ENCODE measurements around the gene LYPD6B.

Gene LYPD6B

GRCh38 chr2:149125031-149125725 lies 86.7 kb downstream of the LYPD6B start:
- no peak for DNase-seq (ENCODE audit: low spot score)

DNA sequence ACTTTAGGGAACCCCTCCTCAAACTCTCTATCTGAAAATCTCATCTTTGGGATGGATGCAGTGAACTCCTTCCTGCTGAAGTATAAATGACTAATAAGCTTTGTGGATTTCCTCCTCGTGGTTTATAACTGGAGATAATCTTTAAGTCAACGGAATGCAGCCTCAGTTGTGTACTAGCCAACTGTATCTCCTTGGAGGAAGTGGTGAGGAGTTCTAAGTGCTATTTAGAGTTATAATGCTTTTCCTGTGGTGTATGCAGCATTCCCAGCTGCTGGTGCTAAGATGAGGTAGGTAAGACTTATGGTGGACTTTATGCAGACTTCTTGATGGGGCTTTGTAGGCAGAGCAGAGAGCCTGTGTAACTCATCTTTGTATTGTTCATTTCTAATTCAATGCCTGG lies 90.9 kb downstream of the LYPD6B start:
- no peak for DNase-seq (ENCODE audit: low spot score)

- no peak for DNase-seq (ENCODE audit: low spot score)
Observed at GRCh38 chr2:149132339-149132738, 93.8 kb downstream of the LYPD6B start.

DNA sequence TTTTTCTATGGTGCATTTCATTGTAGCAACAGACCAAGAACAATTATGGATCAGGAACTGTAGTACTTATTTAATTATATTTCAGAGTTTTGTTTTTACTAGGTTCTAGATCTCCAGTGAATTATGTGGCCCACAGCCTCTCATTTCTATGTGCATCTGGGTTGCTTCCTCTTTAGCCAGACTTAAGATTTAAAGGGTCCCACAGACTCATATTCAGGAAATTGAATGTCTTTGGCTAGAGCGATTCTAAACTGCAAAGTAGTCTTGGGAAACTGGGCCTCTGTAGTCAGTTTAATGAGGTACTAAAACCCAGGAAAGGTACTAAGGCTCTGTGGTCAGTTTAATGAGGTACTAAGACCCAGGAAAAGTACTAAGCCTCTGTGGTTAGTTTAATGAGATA lies 94.4 kb downstream of the LYPD6B start:
- no peak for DNase-seq (ENCODE audit: low spot score)

- no peak for DNase-seq (ENCODE audit: low spot score)
Observed at GRCh38 chr2:149134335-149134923, 95.9 kb downstream of the LYPD6B start.

DNA sequence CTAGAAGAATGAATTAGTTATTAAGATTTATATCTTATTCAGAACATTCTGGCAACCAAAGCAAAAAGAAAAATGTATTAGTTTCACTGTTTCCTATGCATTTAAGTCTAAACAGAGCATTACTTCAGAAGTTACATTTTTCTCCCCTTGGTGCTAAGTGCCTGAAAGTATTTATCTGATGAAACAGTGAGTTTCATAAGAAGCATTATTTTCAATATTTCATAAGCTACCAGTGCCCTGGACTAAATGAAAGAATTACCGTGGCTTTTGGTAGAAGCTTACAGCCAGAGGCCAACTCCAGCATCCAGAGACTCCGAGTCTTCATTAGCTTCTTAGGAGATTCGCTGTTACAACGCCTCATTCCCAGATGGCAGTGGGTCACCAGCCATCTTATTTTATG lies 97.6 kb downstream of the LYPD6B start:
- no peak for DNase-seq (ENCODE audit: low spot score)

DNA sequence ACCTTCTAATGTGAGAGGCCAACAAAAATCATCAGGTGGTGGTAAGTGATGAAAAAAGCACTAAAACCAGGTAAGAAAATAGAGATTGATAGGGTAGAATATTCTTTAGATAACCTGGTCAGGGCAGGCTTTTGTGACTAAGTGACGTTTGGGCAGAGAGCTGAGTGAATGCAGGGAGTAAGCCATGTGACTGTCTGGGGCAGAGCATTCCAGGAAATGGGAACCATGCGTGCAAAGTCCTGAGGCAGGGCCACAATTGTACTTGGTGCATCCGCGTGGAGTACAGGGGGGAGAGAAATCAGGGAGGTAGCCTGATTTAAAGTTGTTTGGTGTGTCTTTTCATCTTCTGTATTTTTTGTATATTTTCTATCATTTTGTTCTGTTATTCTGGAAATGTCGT lies 102.5 kb downstream of the LYPD6B start:
- DNase-seq (ENCODE audit: low spot score) = no peak

DNA sequence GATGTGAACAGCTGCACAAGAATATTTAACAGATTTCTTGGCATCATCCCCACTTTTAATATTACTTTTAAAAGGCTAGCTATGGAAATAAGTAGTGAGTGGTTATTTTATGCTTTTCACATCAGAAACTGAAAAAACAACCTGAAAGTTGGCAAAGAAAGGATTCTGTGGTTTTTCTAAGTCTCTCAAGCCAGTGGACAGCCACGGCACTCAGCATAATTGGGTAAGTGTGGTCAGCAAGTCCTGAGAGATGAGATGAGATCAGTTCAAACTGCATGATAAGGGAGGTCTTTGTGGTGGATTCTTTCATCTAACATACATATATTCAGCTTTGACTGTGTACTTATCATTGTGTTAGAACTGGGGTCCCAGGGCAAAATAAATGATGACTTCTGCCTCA lies 105.2 kb downstream of the LYPD6B start:
- DNase-seq (ENCODE audit: low spot score) = no peak

DNA sequence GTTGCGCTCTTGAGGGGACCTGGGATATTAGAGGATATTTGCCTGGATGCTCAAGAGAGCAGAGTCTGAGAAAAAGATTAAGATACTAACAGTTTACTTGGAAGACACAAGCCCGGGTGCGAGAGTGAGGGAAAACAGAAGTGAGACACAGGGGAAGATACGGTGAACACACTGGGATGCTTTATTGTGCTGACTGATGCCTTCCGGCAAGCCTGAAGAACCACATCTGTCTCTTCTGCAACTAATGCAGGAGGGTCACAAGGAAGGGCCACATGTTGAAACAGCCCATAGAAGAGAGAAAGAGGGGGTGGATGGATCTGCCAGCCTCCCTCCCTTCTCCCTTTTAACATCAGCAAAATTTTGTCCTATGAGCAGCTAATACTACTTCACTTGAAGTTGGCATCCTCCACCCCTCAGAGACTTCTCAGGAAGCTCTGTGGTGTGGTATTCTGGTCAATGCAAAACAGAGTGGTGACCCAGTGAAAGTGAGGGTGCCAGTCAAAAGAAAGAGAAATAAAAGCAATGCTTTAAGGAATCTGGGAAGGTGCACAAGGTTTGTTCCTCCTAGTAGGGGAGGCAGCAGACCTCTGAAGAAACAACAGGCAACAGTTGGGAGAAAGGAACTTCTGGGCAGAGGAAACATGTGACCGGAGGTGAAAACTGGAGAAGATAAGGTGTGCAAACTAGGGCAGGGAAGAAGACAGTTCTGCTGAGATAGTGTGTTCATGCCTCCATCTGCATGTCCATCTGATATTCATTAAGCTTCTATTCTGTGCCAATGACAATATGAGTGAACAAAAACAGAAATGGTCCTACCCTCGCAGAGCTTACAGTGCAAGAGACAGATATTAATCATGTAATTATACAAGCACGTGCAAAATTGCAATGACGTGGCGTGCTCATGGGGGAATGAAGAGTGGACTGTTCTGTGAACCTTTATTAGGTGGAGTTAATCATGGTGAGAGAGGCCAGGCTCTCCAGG lies 107.1 kb downstream of the LYPD6B start:
- no peak for DNase-seq (ENCODE audit: low spot score)

DNA sequence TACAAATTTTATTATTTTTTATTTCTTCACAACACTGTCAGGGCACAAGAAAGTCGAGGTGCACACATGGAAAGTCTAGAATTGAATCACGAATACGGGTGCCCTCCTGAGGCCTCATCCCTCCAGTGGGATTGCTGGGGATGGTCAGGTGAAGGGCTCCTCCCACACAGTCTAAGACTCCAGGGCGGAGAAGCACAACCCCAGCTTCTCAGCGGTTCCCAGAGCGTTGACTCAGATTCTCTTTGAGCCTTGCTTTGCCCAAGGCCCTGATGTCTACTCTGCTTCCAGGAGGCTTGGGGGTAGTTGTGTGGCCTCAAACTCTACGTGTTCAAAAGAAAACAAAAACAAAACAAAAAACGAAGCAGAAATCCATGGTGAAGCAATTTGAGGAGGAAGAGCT lies 108.4 kb downstream of the LYPD6B start:
- no peak for DNase-seq (ENCODE audit: low spot score)

DNA sequence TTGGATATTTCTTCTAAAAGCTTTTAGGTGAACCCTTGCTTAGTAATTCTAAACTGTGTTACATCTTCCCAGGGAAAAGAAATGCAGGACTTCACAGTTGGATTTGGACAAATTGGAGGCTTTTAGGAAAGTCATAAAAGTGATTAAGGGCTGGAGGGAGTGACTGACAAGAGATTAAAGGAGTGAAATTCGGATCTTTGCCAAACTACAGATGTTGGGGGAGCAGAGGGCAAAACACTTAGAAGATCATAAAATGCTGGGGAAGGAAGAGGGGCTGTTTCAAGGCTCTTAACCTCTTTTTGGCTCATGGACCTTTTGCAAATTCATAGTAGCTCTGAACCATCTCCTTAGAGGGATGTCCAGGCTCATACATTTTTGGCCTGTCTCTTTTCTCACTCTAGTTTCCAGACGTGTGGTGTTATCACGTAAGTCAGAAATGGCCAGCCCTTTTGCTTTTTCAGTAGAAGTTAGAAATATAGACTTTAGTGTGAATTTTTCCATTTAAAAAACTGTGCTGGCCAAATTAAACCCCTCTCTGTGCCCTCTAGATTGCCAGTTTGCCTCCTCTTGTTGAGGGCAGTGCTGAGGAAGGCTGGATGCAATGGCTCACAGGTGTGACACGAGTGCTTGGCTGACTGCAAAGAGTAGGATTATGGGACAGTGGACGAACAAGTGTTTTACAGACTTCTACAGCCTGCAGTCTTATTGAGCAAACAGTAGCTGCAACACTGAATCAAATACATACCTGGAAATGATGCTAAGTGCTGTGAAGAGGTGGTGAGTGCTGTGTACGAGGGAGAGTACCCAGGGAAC lies 109.9 kb downstream of the LYPD6B start:
- DNase-seq (ENCODE audit: low spot score) = no peak

GRCh38 chr2:149149007-149149297 lies 110.5 kb downstream of the LYPD6B start:
- DNase-seq (ENCODE audit: low spot score) = no peak

DNA sequence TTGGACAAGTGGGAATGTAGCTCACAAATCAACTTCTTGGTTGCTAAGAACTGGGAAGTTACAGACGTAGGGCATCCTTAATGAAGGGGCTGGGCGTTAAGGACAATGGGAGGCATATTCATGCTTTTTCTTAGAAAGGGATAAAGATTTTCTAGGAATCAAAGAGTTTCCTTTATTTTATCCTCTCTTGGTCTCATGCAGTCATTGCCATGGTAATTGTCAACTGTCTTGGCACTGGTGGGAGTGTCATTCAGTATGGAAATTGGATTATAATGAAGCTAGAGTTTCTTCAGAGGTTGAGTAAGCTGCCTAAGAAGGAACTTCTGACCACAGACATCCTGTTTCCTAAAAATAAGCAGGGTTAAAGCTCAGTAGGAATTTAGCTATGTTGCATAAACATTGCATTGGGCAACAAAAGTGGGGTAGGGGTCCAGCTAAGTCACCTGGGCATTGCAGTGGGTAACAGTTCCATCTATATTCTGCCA lies 114.0 kb downstream of the LYPD6B start:
- DNase-seq (ENCODE audit: low spot score) = no peak

DNA sequence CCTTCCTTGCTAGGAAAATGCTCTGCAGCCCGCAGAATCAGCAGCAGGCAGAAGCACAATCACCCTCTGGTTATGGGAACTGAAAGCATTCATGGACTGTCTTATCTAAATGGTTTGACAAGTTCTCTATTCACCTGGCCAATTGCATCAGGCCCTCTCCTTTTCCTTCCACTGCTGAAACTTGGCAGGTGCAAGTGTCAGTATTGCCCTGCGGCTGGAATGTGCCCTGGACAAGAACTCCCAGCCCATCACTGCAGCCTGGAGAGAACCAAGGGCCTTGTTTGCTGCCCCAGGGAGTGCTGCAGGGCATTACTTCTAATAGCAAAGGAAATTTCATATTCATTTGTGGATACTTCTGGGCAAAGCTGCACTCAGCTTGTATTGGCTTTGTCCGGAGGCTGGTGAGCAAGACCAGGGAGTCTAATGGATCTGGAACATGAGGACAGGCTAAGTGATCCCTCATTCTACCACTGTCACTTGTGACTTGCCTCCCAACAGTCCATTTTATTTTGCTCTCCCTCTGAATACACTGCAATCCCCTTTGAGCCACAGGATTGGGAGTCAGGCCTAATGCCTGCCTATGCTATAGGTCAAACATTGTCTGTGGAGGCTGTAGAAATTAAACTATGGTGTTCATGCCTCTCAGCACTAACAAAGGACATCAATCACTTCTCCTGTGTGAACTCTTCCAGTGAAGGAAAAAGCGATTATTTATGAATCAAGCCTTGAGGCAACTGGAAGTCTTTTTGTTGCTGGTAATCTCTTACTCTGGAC lies 116.9 kb downstream of the LYPD6B start:
- no peak for DNase-seq (ENCODE audit: low spot score)

DNA sequence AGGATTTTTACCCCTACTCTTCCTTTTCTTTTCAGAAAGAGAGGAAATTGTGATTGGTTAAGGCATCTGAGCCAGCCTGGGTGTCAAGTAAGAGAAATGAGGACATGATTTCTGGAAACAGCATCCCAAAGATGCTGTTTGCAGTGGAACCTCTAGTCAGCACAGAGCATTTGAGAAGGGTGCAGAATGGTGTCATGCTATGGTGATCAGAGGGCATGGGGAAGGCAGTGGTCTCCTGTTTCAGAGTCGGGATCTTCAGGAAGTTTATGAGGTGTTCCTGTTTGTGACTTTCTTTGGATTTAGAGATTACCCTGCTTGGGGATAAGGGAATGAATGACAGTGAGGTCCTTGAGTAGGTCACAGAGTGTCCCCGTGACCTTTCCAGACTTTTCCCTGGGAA lies 117.5 kb downstream of the LYPD6B start:
- DNase-seq (ENCODE audit: low spot score) = no peak

- no peak for DNase-seq (ENCODE audit: low spot score)
Observed at GRCh38 chr2:149156971-149157740, 118.7 kb downstream of the LYPD6B start.

DNA sequence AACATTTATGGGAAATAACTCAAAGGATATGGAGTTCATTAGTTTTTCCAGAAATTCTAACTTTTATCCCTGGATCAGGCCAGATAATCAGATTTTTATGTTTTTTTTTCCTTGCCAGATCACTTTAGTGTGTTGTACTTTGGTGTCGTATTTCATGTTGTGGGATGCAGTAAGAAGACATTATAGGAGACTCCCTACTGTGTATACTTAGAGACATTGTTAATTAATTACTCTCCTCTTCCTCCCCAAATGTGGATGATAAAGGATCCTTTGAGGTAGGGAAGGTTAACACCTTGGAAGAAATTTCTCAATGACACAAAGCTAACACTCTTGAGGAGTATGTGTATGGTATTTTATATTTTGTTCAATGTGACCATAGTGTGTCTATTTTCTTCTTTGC lies 120.5 kb downstream of the LYPD6B start:
- no peak for DNase-seq (ENCODE audit: low spot score)

GRCh38 chr2:149160195-149160594 lies 121.7 kb downstream of the LYPD6B start:
- DNase-seq (ENCODE audit: low spot score) = no peak

DNA sequence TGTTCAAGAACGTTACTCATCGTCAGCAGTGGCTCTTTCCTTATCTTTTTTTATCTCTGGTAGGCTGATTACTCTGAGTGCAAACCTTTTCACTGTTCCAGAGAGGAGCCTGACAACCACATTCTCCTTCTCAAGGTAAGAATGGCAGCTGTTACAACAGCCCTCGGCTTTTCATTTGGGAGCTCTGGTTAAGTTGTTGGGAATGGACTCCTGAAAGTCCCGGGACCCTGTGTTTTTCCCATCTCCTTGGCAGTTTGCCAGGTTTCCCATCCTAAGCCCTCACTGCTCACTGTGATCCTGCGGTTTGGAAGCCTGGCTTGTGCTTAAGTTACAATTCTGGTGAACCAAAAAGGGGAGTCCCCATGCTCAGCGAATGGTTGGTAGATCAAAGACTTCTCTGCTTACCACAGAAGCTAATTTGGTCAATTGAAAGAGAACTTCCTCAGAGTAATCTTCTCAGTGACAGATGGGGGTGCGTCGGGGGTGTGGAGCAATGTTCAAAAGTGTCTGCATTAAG lies 122.3 kb downstream of the LYPD6B start:
- no peak for DNase-seq (ENCODE audit: low spot score)

- DNase-seq (ENCODE audit: low spot score) = no peak
Observed at GRCh38 chr2:149161481-149162225, 123.2 kb downstream of the LYPD6B start.
